ENCODE measurements around the gene ITGA1.

- no peak for TF ChIP-seq ZSCAN22 (CRISPR knock-in tag; IDR thresholded peaks at IDR 0.05)
- no peak for TF ChIP-seq NR3C1 (CRISPR knock-in tag; IDR thresholded peaks at IDR 0.05)
- no peak for TF ChIP-seq PHF20 (CRISPR knock-in tag; IDR thresholded peaks at IDR 0.05)
- no peak for TF ChIP-seq REST (IDR thresholded peaks at IDR 0.05; ENCODE audit: borderline replicate concordance in 1 of 2, low read depth in 1 of 2, low read length in 2 of 2)
- TF ChIP-seq, protein P1, sequence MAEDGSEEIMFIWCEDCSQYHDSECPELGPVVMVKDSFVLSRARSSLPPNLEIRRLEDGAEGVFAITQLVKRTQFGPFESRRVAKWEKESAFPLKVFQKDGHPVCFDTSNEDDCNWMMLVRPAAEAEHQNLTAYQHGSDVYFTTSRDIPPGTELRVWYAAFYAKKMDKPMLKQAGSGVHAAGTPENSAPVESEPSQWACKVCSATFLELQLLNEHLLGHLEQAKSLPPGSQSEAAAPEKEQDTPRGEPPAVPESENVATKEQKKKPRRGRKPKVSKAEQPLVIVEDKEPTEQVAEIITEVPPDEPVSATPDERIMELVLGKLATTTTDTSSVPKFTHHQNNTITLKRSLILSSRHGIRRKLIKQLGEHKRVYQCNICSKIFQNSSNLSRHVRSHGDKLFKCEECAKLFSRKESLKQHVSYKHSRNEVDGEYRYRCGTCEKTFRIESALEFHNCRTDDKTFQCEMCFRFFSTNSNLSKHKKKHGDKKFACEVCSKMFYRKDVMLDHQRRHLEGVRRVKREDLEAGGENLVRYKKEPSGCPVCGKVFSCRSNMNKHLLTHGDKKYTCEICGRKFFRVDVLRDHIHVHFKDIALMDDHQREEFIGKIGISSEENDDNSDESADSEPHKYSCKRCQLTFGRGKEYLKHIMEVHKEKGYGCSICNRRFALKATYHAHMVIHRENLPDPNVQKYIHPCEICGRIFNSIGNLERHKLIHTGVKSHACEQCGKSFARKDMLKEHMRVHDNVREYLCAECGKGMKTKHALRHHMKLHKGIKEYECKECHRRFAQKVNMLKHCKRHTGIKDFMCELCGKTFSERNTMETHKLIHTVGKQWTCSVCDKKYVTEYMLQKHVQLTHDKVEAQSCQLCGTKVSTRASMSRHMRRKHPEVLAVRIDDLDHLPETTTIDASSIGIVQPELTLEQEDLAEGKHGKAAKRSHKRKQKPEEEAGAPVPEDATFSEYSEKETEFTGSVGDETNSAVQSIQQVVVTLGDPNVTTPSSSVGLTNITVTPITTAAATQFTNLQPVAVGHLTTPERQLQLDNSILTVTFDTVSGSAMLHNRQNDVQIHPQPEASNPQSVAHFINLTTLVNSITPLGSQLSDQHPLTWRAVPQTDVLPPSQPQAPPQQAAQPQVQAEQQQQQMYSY (CRISPR knock-in tag; IDR thresholded peaks at IDR 0.05) = no peak
- TF ChIP-seq HES4 (CRISPR knock-in tag; IDR thresholded peaks at IDR 0.05; ENCODE audit: borderline replicate concordance) = no peak
- TF ChIP-seq, protein P2, sequence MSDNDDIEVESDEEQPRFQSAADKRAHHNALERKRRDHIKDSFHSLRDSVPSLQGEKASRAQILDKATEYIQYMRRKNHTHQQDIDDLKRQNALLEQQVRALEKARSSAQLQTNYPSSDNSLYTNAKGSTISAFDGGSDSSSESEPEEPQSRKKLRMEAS (IDR thresholded peaks at IDR 0.05) = no peak
- TF ChIP-seq MTF1 (CRISPR knock-in tag; IDR thresholded peaks at IDR 0.05) = no peak
- no peak for TF ChIP-seq ZNF274 (CRISPR knock-in tag; IDR thresholded peaks at IDR 0.05)
- TF ChIP-seq ZNF780A (CRISPR knock-in tag; IDR thresholded peaks at IDR 0.05) = no peak
- no peak for TF ChIP-seq JUN (CRISPR knock-in tag; IDR thresholded peaks at IDR 0.05)
- no peak for TF ChIP-seq ZC3H13 (CRISPR knock-in tag; IDR thresholded peaks at IDR 0.05)
- no peak for TF ChIP-seq USF2 (IDR thresholded peaks at IDR 0.05; ENCODE audit: low read depth, low read length)
- TF ChIP-seq USF2 (CRISPR knock-in tag; IDR thresholded peaks at IDR 0.05; ENCODE audit: borderline replicate concordance) = no peak
- TF ChIP-seq POLR2A (IDR thresholded peaks at IDR 0.05; ENCODE audit: insufficient read depth in 1 of 2, low read depth in 2 of 2, low read length in 2 of 2) = no peak
Observed at GRCh38 chr5:52895572-52896413, 108.1 kb downstream of the ITGA1 start.

Measured in HepG2 (cell line).